GM04504 (cell line): ENCODE data around the gene PLPP4.

ENCODE experiments used
- DNase-seq: peaks from one replicate; pipeline ENCODE4 v3.0.0-alpha.2; 2012; ENCODE audit warnings: low read depth

The PLPP4 gene

GRCh38 chr10:120456143-120456625 lies 843 bp upstream of the PLPP4 start:
- DNase-seq: no peak

- no peak for DNase-seq
Measured at GRCh38 chr10:120457431-120458172, 575 bp downstream of the PLPP4 start.

- no peak for DNase-seq
Measured at GRCh38 chr10:120458432-120458831, 1.4 kb downstream of the PLPP4 start.

GRCh38 chr10:120459185-120459584 lies 2.2 kb downstream of the PLPP4 start:
- DNase-seq: no peak

GRCh38 chr10:120460186-120460585 lies 3.2 kb downstream of the PLPP4 start:
- no peak for DNase-seq

GRCh38 chr10:120460776-120461175 lies 3.7 kb downstream of the PLPP4 start:
- DNase-seq: peak; percentile 80

GRCh38 chr10:120462018-120462682 lies 5.1 kb downstream of the PLPP4 start:
- no peak for DNase-seq

- DNase-seq: no peak
Measured at GRCh38 chr10:120465138-120465537, 8.1 kb downstream of the PLPP4 start.

GRCh38 chr10:120466006-120466405 lies 9.0 kb downstream of the PLPP4 start:
- DNase-seq: no peak

GRCh38 chr10:120473593-120473992 lies 16.6 kb downstream of the PLPP4 start:
- no peak for DNase-seq

GRCh38 chr10:120474956-120475355 lies 17.9 kb downstream of the PLPP4 start:
- no peak for DNase-seq

- no peak for DNase-seq
Measured at GRCh38 chr10:120475844-120476791, 19.1 kb downstream of the PLPP4 start.

- DNase-seq: peak; percentile 51
Measured at GRCh38 chr10:120477021-120477742, 20.2 kb downstream of the PLPP4 start.

- DNase-seq: no peak
Measured at GRCh38 chr10:120477743-120478141, 20.7 kb downstream of the PLPP4 start.

- DNase-seq: no peak
Measured at GRCh38 chr10:120478386-120478785, 21.4 kb downstream of the PLPP4 start.

GRCh38 chr10:120479506-120479905 lies 22.5 kb downstream of the PLPP4 start:
- DNase-seq: no peak

- no peak for DNase-seq
Measured at GRCh38 chr10:120480065-120480600, 23.1 kb downstream of the PLPP4 start.

- DNase-seq: no peak
Measured at GRCh38 chr10:120480848-120481247, 23.8 kb downstream of the PLPP4 start.

GRCh38 chr10:120483006-120483405 lies 26.0 kb downstream of the PLPP4 start:
- no peak for DNase-seq

- no peak for DNase-seq
Measured at GRCh38 chr10:120483651-120484301, 26.7 kb downstream of the PLPP4 start.

GRCh38 chr10:120485946-120486345 lies 28.9 kb downstream of the PLPP4 start:
- DNase-seq: no peak
